ENCODE results near the gene SPATA45.
"Not testable (repeated sequence)": the region's sequence is repeated elsewhere in the genome, so short reads cannot be mapped to it uniquely, and the experiment has no call there.

The SPATA45 gene

GRCh38 chr1:212857992-212858460 is 10.6 kb upstream of the SPATA45 start, which contains the start of gene FLVCR1:
Gene FLVCR1 (plus strand): TSS chr1:212858275. CDS start chr1:212858453, 178 bp downstream.
- peak; percentile 85 for TF ChIP-seq POLR2A (IDR thresholded peaks at IDR 0.05; ENCODE audit: low read depth, low read length)
- no peak for FAIRE-seq
- peak; percentile 98 for DNase-seq (ENCODE audit: insufficient read length, low spot score)

- FAIRE-seq (no peak), DNase-seq (ENCODE audit: insufficient read length, low spot score) (no peak)
- no peak for TF ChIP-seq POLR2A (IDR thresholded peaks at IDR 0.05; ENCODE audit: low read depth, low read length)
These were observed 9.3 kb upstream of the SPATA45 start for GRCh38 chr1:212856755-212857154.

- no peak for DNase-seq (ENCODE audit: insufficient read length, low spot score)
- no peak for TF ChIP-seq POLR2A (IDR thresholded peaks at IDR 0.05; ENCODE audit: low read depth, low read length)
- no peak for FAIRE-seq
These were observed 6.2 kb upstream of the SPATA45 start for GRCh38 chr1:212853658-212854057.

GRCh38 chr1:212852105-212852688 is 4.7 kb upstream of the SPATA45 start:
- TF ChIP-seq POLR2A (IDR thresholded peaks at IDR 0.05; ENCODE audit: low read depth, low read length) = no peak

GRCh38 chr1:212844521-212844920 is 2.9 kb downstream of the SPATA45 start:
- DNase-seq (ENCODE audit: insufficient read length, low spot score); FAIRE-seq: not testable (repeated sequence)

More at GRCh38 chr1:212852105-212852688, 4.7 kb upstream of the SPATA45 start:
- no peak for DNase-seq (ENCODE audit: insufficient read length, low spot score)
- no peak for FAIRE-seq

- TF ChIP-seq POLR2A (IDR thresholded peaks at IDR 0.05; ENCODE audit: low read depth, low read length) = no peak
- DNase-seq (ENCODE audit: insufficient read length, low spot score) (no peak), FAIRE-seq (no peak)
These were observed 9.3 kb downstream of the SPATA45 start for GRCh38 chr1:212838145-212838544.

- DNase-seq (ENCODE audit: insufficient read length, low spot score); FAIRE-seq: not testable (repeated sequence)
These were observed 13.9 kb downstream of the SPATA45 start for GRCh38 chr1:212833211-212834207.

GRCh38 chr1:212828395-212828794 is 19.1 kb downstream of the SPATA45 start:
- FAIRE-seq = no peak
- no peak for TF ChIP-seq POLR2A (IDR thresholded peaks at IDR 0.05; ENCODE audit: low read depth, low read length)
- no peak for DNase-seq (ENCODE audit: insufficient read length, low spot score)

- FAIRE-seq (no peak), DNase-seq (ENCODE audit: insufficient read length, low spot score) (no peak)
- no peak for TF ChIP-seq POLR2A (IDR thresholded peaks at IDR 0.05; ENCODE audit: low read depth, low read length)
These were observed 19.6 kb downstream of the SPATA45 start for GRCh38 chr1:212827831-212828278.

GRCh38 chr1:212827171-212827776 is 20.2 kb downstream of the SPATA45 start:
- no peak for TF ChIP-seq POLR2A (IDR thresholded peaks at IDR 0.05; ENCODE audit: low read depth, low read length)
- FAIRE-seq (no peak), DNase-seq (ENCODE audit: insufficient read length, low spot score) (no peak)

- DNase-seq (ENCODE audit: insufficient read length, low spot score) (no peak), FAIRE-seq (no peak)
- no peak for TF ChIP-seq POLR2A (IDR thresholded peaks at IDR 0.05; ENCODE audit: low read depth, low read length)
These were observed 21.5 kb downstream of the SPATA45 start for GRCh38 chr1:212825798-212826452.

GRCh38 chr1:212824201-212824600 is 23.2 kb downstream of the SPATA45 start:
- TF ChIP-seq POLR2A (IDR thresholded peaks at IDR 0.05; ENCODE audit: low read depth, low read length) = no peak
- DNase-seq (ENCODE audit: insufficient read length, low spot score) = no peak
- FAIRE-seq = no peak

GRCh38 chr1:212822956-212823355 is 24.5 kb downstream of the SPATA45 start:
- DNase-seq (ENCODE audit: insufficient read length, low spot score) (no peak), FAIRE-seq (no peak)
- TF ChIP-seq POLR2A (IDR thresholded peaks at IDR 0.05; ENCODE audit: low read depth, low read length) = no peak

- DNase-seq (ENCODE audit: insufficient read length, low spot score) (no peak), FAIRE-seq (no peak)
- TF ChIP-seq POLR2A (IDR thresholded peaks at IDR 0.05; ENCODE audit: low read depth, low read length) = no peak
These were observed 26.5 kb downstream of the SPATA45 start for GRCh38 chr1:212820969-212821368.

All from H54 (cell line).